Measurements from ENCODE around the gene TPPP. TPM values are rescaled to one million over a fixed set of nuclear protein-coding genes. Genes with fewer than 3 reads are reported as not detected.

TPPP gene
- total and polyA plus RNA-seq, 4 donors: 3.7 to 24.1 (median 5.8) TPM

DNA sequence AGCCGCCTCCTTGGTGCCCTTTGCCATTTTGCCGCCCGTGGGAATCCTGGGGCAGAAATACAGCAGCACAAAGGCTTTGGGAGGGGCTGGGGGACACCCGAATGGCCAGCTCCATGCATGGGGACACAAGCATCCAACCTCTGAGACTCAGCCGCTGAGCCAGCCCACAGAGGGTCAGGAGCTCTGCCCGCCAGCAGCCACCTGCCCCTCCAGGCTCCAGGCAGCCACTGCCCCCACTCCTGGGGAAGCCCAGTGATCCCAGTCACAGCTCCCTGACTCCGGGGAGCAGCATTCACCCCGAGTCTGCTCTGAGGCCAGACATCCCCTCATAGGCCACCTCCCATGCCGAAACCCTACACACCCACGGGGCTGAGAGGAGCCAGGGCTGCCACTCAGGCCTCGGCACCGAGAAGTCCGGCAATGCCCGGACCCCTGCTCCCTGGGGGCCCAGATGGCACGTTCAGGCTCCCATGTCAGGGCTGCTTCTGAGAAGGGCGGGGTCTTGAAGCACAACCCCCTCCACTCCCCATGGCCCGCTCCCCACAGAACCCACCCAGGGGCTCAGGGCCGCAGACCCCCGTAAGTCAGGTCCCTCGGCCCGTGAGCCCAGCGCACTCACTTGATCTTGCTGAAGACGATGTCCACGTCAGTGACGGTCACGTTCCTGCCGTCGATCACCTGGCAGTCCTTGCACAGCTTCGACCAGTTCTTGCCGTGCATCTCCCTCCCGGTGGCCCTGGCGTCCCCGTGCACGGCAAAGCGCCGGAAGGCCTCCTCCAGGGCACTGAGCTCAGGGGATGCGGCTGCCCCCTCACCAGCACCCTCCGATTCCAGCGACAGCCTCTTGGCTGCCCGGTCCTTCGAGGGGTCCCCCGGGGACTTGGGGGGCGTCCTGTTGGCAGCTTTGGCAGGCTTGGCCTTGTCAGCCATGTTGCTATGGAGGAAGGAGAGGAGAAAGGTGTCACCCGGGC lies 15.7 kb downstream of the TPPP start:
- H3K36me3 ChIP-seq (ENCODE audit: control insufficient read depth in 4 of 4, insufficient read depth in 4 of 4, low read length in 4 of 4): no peaks in the 10 kb centered on the region
- H3K4me3 ChIP-seq: no peak overlapping the region
- peaks cover 0 to 12% (median 0%) of the 10 kb centered on the region in 3 donors for H3K27me3 ChIP-seq (ENCODE audit: control insufficient read depth in 3 of 3, insufficient read depth in 3 of 3, low read length in 2 of 3)
- TF ChIP-seq CTCF (IDR thresholded peaks at IDR 0.05; ENCODE audit: control extremely low read depth, extremely low read depth): no peak
- H3K9me3 ChIP-seq (ENCODE audit: control insufficient read depth in 4 of 4, insufficient read depth in 3 of 4, low read length in 3 of 4): no peaks in the 10 kb centered on the region
- H3K4me1 ChIP-seq (ENCODE audit: control insufficient read depth in 5 of 5, insufficient read depth in 5 of 5, low read length in 5 of 5): peaks cover 2 to 23% (median 6%) of the 10 kb centered on the region in 5 donors
- 82 to 84% methylated on average over 44 of the region's 44 CpGs for WGBS, 2 donors
- no peak overlapping the region for H3K27ac ChIP-seq (ENCODE audit: low read depth in 1 of 2, low read length in 1 of 2)
- H3K9ac ChIP-seq (ENCODE audit: insufficient read depth in 1 of 2, low read length in 2 of 2): no peak overlapping the region
- ATAC-seq (ENCODE audit: insufficient read depth, low FRiP score) (no peak), DNase-seq (no peak)

DNA sequence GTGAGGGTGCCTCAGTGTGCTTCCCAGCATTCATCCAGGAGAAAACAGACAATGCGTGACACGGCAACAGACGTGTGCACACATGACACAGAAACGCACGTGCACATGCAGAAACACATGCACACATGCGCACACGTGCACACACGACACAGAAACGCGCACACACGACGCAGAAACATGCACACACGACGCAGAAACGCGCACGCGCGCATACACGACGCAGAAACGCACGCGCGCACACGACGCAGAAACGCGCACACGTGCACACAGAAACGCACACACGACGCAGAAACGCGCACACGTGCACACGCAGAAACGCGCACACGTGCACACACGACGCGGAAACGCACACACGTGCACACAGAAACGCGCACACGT lies 16.5 kb downstream of the TPPP start:
- WGBS, 2 donors: 90 to 95% methylated on average over 48 of the region's 48 CpGs
- Histone ChIP-seq H3K36me3 (ENCODE audit: control insufficient read depth in 4 of 4, insufficient read depth in 4 of 4, low read length in 4 of 4) (no peaks in the 10 kb centered on the region), H3K9me3 (ENCODE audit: control insufficient read depth in 4 of 4, insufficient read depth in 3 of 4, low read length in 3 of 4) (no peaks in the 10 kb centered on the region), H3K4me1 (ENCODE audit: control insufficient read depth in 5 of 5, insufficient read depth in 5 of 5, low read length in 5 of 5) (peaks cover 6 to 30% (median 13%) of the 10 kb centered on the region in 5 donors), H3K27me3 (ENCODE audit: control insufficient read depth in 3 of 3, insufficient read depth in 3 of 3, low read length in 2 of 3) (peaks cover 0 to 15% (median 0%) of the 10 kb centered on the region in 3 donors), H3K9ac (ENCODE audit: insufficient read depth in 1 of 2, low read length in 2 of 2) (no peak overlapping the region), H3K4me3 (no peak overlapping the region), H3K27ac (ENCODE audit: low read depth in 1 of 2, low read length in 1 of 2) (no peak overlapping the region)
- no peak for DNase-seq
- no peak for TF ChIP-seq CTCF (IDR thresholded peaks at IDR 0.05; ENCODE audit: control extremely low read depth, extremely low read depth)
- ATAC-seq (ENCODE audit: insufficient read depth, low FRiP score): no peak

- Histone ChIP-seq H3K27ac (ENCODE audit: low read depth in 1 of 2, low read length in 1 of 2) (no peak overlapping the region), H3K4me1 (ENCODE audit: control insufficient read depth in 5 of 5, insufficient read depth in 5 of 5, low read length in 5 of 5) (peaks cover 6 to 36% (median 12%) of the 10 kb centered on the region in 5 donors), H3K9me3 (ENCODE audit: control insufficient read depth in 4 of 4, insufficient read depth in 3 of 4, low read length in 3 of 4) (no peaks in the 10 kb centered on the region), H3K4me3 (no peak overlapping the region), H3K9ac (ENCODE audit: insufficient read depth in 1 of 2, low read length in 2 of 2) (no peak overlapping the region), H3K27me3 (ENCODE audit: control insufficient read depth in 3 of 3, insufficient read depth in 3 of 3, low read length in 2 of 3) (peaks cover 0 to 15% (median 0%) of the 10 kb centered on the region in 3 donors), H3K36me3 (ENCODE audit: control insufficient read depth in 4 of 4, insufficient read depth in 4 of 4, low read length in 4 of 4) (no peaks in the 10 kb centered on the region)
- DNase-seq: no peak
- 76 to 82% methylated on average over 36 of the region's 36 CpGs for WGBS, 2 donors
- TF ChIP-seq CTCF (IDR thresholded peaks at IDR 0.05; ENCODE audit: control extremely low read depth, extremely low read depth): no peak
- ATAC-seq (ENCODE audit: insufficient read depth, low FRiP score): no peak
Observed at GRCh38 chr5:675871-676698, 17.1 kb downstream of the TPPP start.

Measured in lung (tissue), 12 donors.